SK-N-SH (cell line): ENCODE data around the gene OLFM1. TPM values are rescaled to one million over a fixed set of nuclear protein-coding genes. Genes with fewer than 3 reads are reported as not detected.

Experiments used
- CTCF ChIA-PET: fragments of 300-600, 350-600 bp; formaldehyde crosslinking; extraction: SDS; loops from one replicate; lab custom pipeline; 2021; lab: Yijun Ruan, JAX
- POLR2A ChIA-PET: fragments of 350-600 bp; sonication (Branson Sonifier 250); formaldehyde crosslinking; extraction: SDS; loops from one replicate; lab custom pipeline; 2020; ENCODE audit warnings: antibody characterized with exemption, inconsistent platforms; lab: Yijun Ruan, JAX
- DNase-seq: peaks from one replicate; pipeline ENCODE4 v3.0.0; 2012
- H2AFZ ChIP-seq: fragments of 200-600 bp; sonication (generic); 2 replicates; pipeline ENCODE4 v1.8.1; 2016; ENCODE audit warnings: antibody characterized with exemption, mild to moderate bottlenecking, low read depth
- H3F3A ChIP-seq: fragments of 200-600 bp; sonication (generic); replicated peaks from 2 replicates; pipeline ENCODE3; 2016; ENCODE audit warnings: antibody characterized with exemption, mild to moderate bottlenecking; ENCODE audit not compliant: insufficient read depth
- H3K27ac ChIP-seq, 2 experiments: fragments of 200-500 bp in 1 of 2; fragments of 200-600 bp in 1 of 2; sonication (Bioruptor generic) in 1 of 2; sonication (generic), shearing (Covaris generic) in 1 of 2; 2 replicates each; pipeline versions ENCODE4 v1.5.1 to v1.6.1; 2014 to 2016; ENCODE audit warnings: low read depth in 2 of 2, inconsistent platforms in 1 of 2, low read length in 1 of 2, mild to moderate bottlenecking in 1 of 2, mixed read lengths in 1 of 2
- H3K27me3 ChIP-seq: fragments of 200-600 bp; sonication (generic), shearing (Covaris generic); 2 replicates; pipeline ENCODE4 v1.6.1; 2016; ENCODE audit warnings: mixed run types; ENCODE audit not compliant: insufficient read depth
- H3K36me3 ChIP-seq, 2 experiments: fragments of 200-500 bp in 1 of 2; fragments of 200-600 bp in 1 of 2; sonication (Bioruptor generic) in 1 of 2; sonication (generic) in 1 of 2; replicated peaks in 1 of 2; 2 replicates each; pipeline versions ENCODE3 to v1.5.1; 2014 to 2016; ENCODE audit warnings: low read length in 1 of 2, mild to moderate bottlenecking in 1 of 2; ENCODE audit not compliant: insufficient read depth in 2 of 2, control insufficient read depth in 1 of 2
- H3K4me1 ChIP-seq, 2 experiments: fragments of 200-500 bp in 1 of 2; fragments of 200-600 bp in 1 of 2; sonication (Bioruptor generic) in 1 of 2; sonication (generic), shearing (Covaris generic) in 1 of 2; 2 replicates each; pipeline versions ENCODE4 v1.5.1 to v1.6.1; 2014 to 2016; ENCODE audit warnings: low read depth in 1 of 2, low read length in 1 of 2, mixed run types in 1 of 2; ENCODE audit not compliant: insufficient read depth in 2 of 2, control insufficient read depth in 1 of 2
- H3K4me2 ChIP-seq: fragments of 200-600 bp; sonication (generic), shearing (Covaris generic); 2 replicates; pipeline ENCODE4 v1.6.1; 2017; ENCODE audit warnings: mixed run types
- H3K4me3 ChIP-seq, 2 experiments: fragments of 200-500 bp in 1 of 2; fragments of 200-600 bp in 1 of 2; sonication (Bioruptor generic) in 1 of 2; sonication (generic), shearing (Covaris generic) in 1 of 2; 2 replicates each; pipeline versions ENCODE4 v1.5.1 to v1.8.1; 2014 to 2016; ENCODE audit warnings: low read depth in 2 of 2, inconsistent platforms in 1 of 2, low read length in 1 of 2, mild to moderate bottlenecking in 1 of 2, mixed read lengths in 1 of 2, moderate library complexity in 1 of 2
- H3K79me2 ChIP-seq: fragments of 200-600 bp; sonication (generic); 2 replicates; pipeline ENCODE4 v1.8.1; 2017; ENCODE audit warnings: mild to moderate bottlenecking; ENCODE audit not compliant: insufficient read depth
- H3K9ac ChIP-seq: fragments of 200-600 bp; sonication (generic); 2 replicates; pipeline ENCODE4 v1.6.1; 2017; ENCODE audit warnings: mixed run types
- H3K9me2 ChIP-seq: fragments of 200-600 bp; sonication (generic); 2 replicates; pipeline ENCODE4 v1.6.1; 2017; ENCODE audit warnings: mixed run types
- H3K9me3 ChIP-seq: fragments of 200-600 bp; sonication (generic); 2 replicates; pipeline ENCODE4 v1.6.1; 2017; ENCODE audit warnings: mixed run types, mild to moderate bottlenecking, moderate library complexity
- H4K20me1 ChIP-seq: fragments of 200-600 bp; sonication (generic); 2 replicates; pipeline ENCODE4 v1.6.1; 2017; ENCODE audit warnings: mild to moderate bottlenecking, mixed run types; ENCODE audit not compliant: insufficient read depth
- CHD2 ChIP-seq: fragments of 150-350 bp; IDR thresholded peaks from 2 replicates; pipeline ENCODE4 v1.6.1; 2018; ENCODE audit warnings: low read length; ENCODE audit not compliant: partially characterized antibody
- ELF1 ChIP-seq: IDR thresholded peaks from 2 replicates; pipeline ENCODE4 v1.4.0; 2012
- EZH2phosphoT487 ChIP-seq: fragments of 200-600 bp; sonication (generic); IDR thresholded peaks from 2 replicates; pipeline ENCODE4 v1.6.1; 2017; ENCODE audit warnings: low read depth, mixed run types, mild to moderate bottlenecking, antibody characterized with exemption, moderate library complexity, borderline replicate concordance
- FOSL2 ChIP-seq: IDR thresholded peaks from 2 replicates; pipeline ENCODE4 v1.4.0; 2012; ENCODE audit warnings: low read depth, mild to moderate bottlenecking, moderate library complexity, borderline replicate concordance
- FOXJ3 ChIP-seq: sonication (generic); formaldehyde crosslinking; IDR thresholded peaks from 2 replicates; pipeline ENCODE4 v1.5.1; 2020; ENCODE audit warnings: mild to moderate bottlenecking, missing genetic modification reagents
- FOXM1 ChIP-seq: IDR thresholded peaks from 2 replicates; pipeline ENCODE4 v1.4.0; 2012; ENCODE audit warnings: low read depth, mild to moderate bottlenecking
- GABPA ChIP-seq: IDR thresholded peaks from 2 replicates; pipeline ENCODE4 v1.4.0; 2012; ENCODE audit warnings: low read depth, mild to moderate bottlenecking
- GATA2 ChIP-seq: sonication (generic); formaldehyde crosslinking; IDR thresholded peaks from 2 replicates; pipeline ENCODE4 v1.5.0; 2020; ENCODE audit warnings: mild to moderate bottlenecking, missing genetic modification reagents
- JUND ChIP-seq: IDR thresholded peaks from 2 replicates; pipeline ENCODE4 v1.4.0; 2012
- MEF2A ChIP-seq: IDR thresholded peaks from 2 replicates; pipeline ENCODE4 v1.4.0; 2012; ENCODE audit warnings: low read depth, borderline replicate concordance
- NFIC ChIP-seq: IDR thresholded peaks from 2 replicates; pipeline ENCODE4 v1.4.0; 2012; ENCODE audit warnings: borderline replicate concordance
- RCOR1 ChIP-seq: fragments of 150-350 bp; IDR thresholded peaks from 2 replicates; pipeline ENCODE4 v1.6.1; 2017; ENCODE audit warnings: antibody characterized with exemption, low read length
- SIN3A ChIP-seq: IDR thresholded peaks from 2 replicates; pipeline ENCODE4 v1.6.1; 2012; ENCODE audit warnings: low read depth, mild to moderate bottlenecking, low read length, moderate library complexity, borderline replicate concordance
- TAF1 ChIP-seq: IDR thresholded peaks from 2 replicates; pipeline ENCODE4 v1.6.1; 2012; ENCODE audit warnings: low read depth, mild to moderate bottlenecking, low read length, moderate library complexity, borderline replicate concordance
- YY1 ChIP-seq: IDR thresholded peaks from 2 replicates; pipeline ENCODE4 v1.4.0; 2012; ENCODE audit warnings: low read depth, mild to moderate bottlenecking
- WGBS: methylation state at CpG from one replicate; pipeline ENCODE4 v1.1.6; 2017; ENCODE audit warnings: low lambda C conversion rate; 5-methylcytosine and 5-hydroxymethylcytosine counted together
- polyA plus RNA-seq, 3 experiments: library from polyadenylated mRNA; depleted of rRNA; stranded (reverse); fragments of >200 nt; gene quantifications; 2 replicates each; pipeline ENCODE4 v1.2.3, GENCODE V29; 2012
- TF ChIP-seq, protein P1 (sequence below): fragments of 200-600 bp; sonication (generic); IDR thresholded peaks from 2 replicates; pipeline ENCODE4 v1.6.1; 2017; ENCODE audit warnings: antibody characterized with exemption, mild to moderate bottlenecking, moderate library complexity
- TF ChIP-seq, protein P2 (sequence below): IDR thresholded peaks from 2 replicates; pipeline ENCODE4; 2012
- TF ChIP-seq, protein P3 (sequence below): IDR thresholded peaks from 2 replicates; pipeline ENCODE4 v1.6.1; 2012; ENCODE audit warnings: mild to moderate bottlenecking, low read depth, low read length, moderate library complexity

The OLFM1 gene
- polyA plus RNA-seq, 1 of the 3 experiments (the other 2 are of a cell fraction) = 15.9 TPM

DNA sequence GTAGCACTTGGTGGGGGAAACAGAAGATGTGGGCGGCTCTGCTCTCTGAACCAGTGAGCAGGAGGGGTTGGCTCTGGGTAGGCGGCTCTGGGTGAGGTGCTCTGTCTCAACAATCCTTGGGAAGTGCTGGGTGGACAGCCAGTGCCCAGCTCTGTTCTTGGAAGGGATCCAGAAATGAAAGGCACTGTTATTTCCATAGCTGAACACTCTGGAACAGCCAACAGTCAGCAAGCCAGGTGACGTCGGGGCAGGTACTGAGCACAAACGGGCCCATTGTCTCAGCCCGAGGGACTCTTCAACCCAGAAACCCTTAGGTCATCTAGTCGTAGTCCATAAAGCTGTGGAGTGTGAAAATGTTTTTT, 36.3 kb downstream of the OLFM1 start (continued):
- TF ChIP-seq, protein P1, sequence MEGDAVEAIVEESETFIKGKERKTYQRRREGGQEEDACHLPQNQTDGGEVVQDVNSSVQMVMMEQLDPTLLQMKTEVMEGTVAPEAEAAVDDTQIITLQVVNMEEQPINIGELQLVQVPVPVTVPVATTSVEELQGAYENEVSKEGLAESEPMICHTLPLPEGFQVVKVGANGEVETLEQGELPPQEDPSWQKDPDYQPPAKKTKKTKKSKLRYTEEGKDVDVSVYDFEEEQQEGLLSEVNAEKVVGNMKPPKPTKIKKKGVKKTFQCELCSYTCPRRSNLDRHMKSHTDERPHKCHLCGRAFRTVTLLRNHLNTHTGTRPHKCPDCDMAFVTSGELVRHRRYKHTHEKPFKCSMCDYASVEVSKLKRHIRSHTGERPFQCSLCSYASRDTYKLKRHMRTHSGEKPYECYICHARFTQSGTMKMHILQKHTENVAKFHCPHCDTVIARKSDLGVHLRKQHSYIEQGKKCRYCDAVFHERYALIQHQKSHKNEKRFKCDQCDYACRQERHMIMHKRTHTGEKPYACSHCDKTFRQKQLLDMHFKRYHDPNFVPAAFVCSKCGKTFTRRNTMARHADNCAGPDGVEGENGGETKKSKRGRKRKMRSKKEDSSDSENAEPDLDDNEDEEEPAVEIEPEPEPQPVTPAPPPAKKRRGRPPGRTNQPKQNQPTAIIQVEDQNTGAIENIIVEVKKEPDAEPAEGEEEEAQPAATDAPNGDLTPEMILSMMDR = no peak
- TF ChIP-seq CHD2 = no peak
- TF ChIP-seq TAF1 = no peak
- TF ChIP-seq GATA2 (CRISPR knock-in tag) = no peak
- TF ChIP-seq NFIC = no peak
- no peak for TF ChIP-seq ELF1
- TF ChIP-seq, protein P2, sequence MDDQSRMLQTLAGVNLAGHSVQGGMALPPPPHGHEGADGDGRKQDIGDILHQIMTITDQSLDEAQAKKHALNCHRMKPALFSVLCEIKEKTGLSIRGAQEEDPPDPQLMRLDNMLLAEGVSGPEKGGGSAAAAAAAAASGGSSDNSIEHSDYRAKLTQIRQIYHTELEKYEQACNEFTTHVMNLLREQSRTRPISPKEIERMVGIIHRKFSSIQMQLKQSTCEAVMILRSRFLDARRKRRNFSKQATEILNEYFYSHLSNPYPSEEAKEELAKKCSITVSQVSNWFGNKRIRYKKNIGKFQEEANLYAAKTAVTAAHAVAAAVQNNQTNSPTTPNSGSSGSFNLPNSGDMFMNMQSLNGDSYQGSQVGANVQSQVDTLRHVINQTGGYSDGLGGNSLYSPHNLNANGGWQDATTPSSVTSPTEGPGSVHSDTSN = no peak
- no peak for TF ChIP-seq RCOR1
- no peak for TF ChIP-seq FOXM1
- TF ChIP-seq, all 33 proteins: peak for 0

DNA sequence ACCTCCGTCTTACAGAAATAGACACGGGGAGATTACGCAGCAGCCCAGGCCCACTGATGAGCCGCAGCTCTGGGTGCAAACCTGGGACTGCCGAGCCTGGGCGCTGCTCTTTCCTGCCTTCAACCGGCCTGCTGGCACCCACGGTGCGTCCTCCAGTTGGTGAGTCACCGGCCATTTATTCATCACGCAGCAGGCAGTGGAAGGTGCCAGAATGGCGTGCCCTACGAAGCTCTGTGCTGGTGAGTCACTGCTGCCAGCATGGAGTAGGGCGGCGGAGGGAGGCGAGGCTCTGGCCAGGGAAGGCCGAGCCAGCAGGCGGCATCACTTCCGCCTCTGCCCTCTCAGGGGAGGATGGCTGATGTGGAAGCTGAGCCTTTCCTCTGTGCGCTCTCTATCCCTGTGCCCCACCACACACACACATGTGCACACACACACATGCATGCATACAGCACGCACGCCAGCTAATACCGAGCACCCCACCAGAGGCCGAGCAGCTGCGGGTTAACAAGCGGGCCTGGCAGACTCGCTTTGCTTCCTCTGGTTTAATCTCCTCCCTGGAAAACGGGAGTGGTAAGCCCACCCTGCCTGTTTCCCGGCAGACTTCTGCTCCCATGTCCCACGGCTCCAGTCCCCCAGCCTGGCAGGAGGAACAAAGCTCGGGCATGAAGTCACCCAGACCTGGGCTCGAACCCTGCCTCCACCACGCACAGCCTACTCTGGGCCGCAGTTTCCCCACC, 39.2 kb downstream of the OLFM1 start:
- Histone ChIP-seq H4K20me1 (no peaks in the 10 kb centered on the region), H3K9me3 (no peaks in the 10 kb centered on the region), H3K9ac (no peak overlapping the region), H3K4me3 (no peak overlapping the region), H3K27ac (no peak overlapping the region), H3K4me2 (no peak overlapping the region), H3K9me2 (no peaks in the 10 kb centered on the region), H3K27me3 (no peaks in the 10 kb centered on the region), H3F3A (no peaks in the 10 kb centered on the region), H2AFZ (no peak overlapping the region), H3K4me1 (peaks cover 0 to 23% of the 10 kb centered on the region in 2 experiments; a peak in 2 of 4 replicates), H3K79me2 (no peaks in the 10 kb centered on the region), H3K36me3 (no peaks in the 10 kb centered on the region)
- ChIA-PET CTCF (interaction anchor here (1.4 kb wide), 1 partner anchor 10 kb away, joined by 3 read pairs; no protein-coding TSS in a partner anchor), POLR2A (no interaction called here)
- TF ChIP-seq SIN3A = no peak
- TF ChIP-seq JUND = no peak
- TF ChIP-seq, protein P3, sequence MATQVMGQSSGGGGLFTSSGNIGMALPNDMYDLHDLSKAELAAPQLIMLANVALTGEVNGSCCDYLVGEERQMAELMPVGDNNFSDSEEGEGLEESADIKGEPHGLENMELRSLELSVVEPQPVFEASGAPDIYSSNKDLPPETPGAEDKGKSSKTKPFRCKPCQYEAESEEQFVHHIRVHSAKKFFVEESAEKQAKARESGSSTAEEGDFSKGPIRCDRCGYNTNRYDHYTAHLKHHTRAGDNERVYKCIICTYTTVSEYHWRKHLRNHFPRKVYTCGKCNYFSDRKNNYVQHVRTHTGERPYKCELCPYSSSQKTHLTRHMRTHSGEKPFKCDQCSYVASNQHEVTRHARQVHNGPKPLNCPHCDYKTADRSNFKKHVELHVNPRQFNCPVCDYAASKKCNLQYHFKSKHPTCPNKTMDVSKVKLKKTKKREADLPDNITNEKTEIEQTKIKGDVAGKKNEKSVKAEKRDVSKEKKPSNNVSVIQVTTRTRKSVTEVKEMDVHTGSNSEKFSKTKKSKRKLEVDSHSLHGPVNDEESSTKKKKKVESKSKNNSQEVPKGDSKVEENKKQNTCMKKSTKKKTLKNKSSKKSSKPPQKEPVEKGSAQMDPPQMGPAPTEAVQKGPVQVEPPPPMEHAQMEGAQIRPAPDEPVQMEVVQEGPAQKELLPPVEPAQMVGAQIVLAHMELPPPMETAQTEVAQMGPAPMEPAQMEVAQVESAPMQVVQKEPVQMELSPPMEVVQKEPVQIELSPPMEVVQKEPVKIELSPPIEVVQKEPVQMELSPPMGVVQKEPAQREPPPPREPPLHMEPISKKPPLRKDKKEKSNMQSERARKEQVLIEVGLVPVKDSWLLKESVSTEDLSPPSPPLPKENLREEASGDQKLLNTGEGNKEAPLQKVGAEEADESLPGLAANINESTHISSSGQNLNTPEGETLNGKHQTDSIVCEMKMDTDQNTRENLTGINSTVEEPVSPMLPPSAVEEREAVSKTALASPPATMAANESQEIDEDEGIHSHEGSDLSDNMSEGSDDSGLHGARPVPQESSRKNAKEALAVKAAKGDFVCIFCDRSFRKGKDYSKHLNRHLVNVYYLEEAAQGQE = no peak
- no peak for TF ChIP-seq FOXJ3 (CRISPR knock-in tag)
- no peak for TF ChIP-seq MEF2A
- no peak for TF ChIP-seq FOSL2
- TF ChIP-seq GABPA = no peak
- no peak for TF ChIP-seq YY1
- no peak for TF ChIP-seq FOXM1
- no peak for TF ChIP-seq EZH2phosphoT487
- 65% methylated on average over 15 of the region's 34 CpGs for WGBS
- DNase-seq = no peak
